ENCODE measurements around the gene PLXNA4. TPM values are rescaled to one million over a fixed set of nuclear protein-coding genes. Genes with fewer than 3 reads are reported as not detected.

PLXNA4 gene
- polyA plus RNA-seq, 1 donor (not counting 4 experiments of a cell fraction or from before 2014, with no cell fraction given), result 0.01 TPM

- H3K79me2 ChIP-seq (ENCODE audit: control insufficient read depth, insufficient read depth, low read length), result no peaks in the 10 kb centered on the region
- no peak overlapping the region for H2AFZ ChIP-seq (ENCODE audit: control insufficient read depth, low read length)
- TF ChIP-seq CTCF (optimal IDR thresholded peaks at IDR 0.05 in 1 of 3, IDR thresholded peaks at IDR 0.05 in 1 of 3, conservative IDR thresholded peaks at IDR 0.05 in 1 of 3; ENCODE audit: extremely low read depth in 1 of 3, insufficient read depth in 2 of 3, low read length in 3 of 3) (no peak), EZH2 (IDR thresholded peaks at IDR 0.05; ENCODE audit: low read length) (no peak)
- H4K20me1 ChIP-seq (ENCODE audit: control insufficient read depth, extremely low read depth, insufficient read depth, low read length), result no peaks in the 10 kb centered on the region
- dilution Hi-C loops (cut with MboI; ENCODE audit: extremely low pct_ligation_motif_present, low sequenced_read_pairs), result no loop called here
- H3K4me3 ChIP-seq (ENCODE audit: control insufficient read depth in 2 of 3, extremely low read depth in 1 of 3, insufficient read depth in 2 of 3, low read depth in 1 of 3, low read length in 3 of 3), result no peak overlapping the region
- no peaks in the 10 kb centered on the region for H3K9me3 ChIP-seq (ENCODE audit: control insufficient read depth, low read depth, low read length)
- peaks cover 6% of the 10 kb centered on the region for H3K4me1 ChIP-seq (ENCODE audit: control insufficient read depth, extremely low read depth, insufficient read depth, low read length)
- no peaks in the 10 kb centered on the region for H3K9me1 ChIP-seq (ENCODE audit: control insufficient read depth, extremely low read depth, insufficient read depth, low read length)
- no peaks in the 10 kb centered on the region for H3K36me3 ChIP-seq (ENCODE audit: control insufficient read depth in 2 of 2, extremely low read depth in 1 of 2, insufficient read depth in 2 of 2, low read length in 2 of 2)
- peaks cover 9% of the 10 kb centered on the region for H3K27me3 ChIP-seq (ENCODE audit: control insufficient read depth, extremely low read depth, insufficient read depth, low read length)
- DNase-seq (ENCODE audit: low read depth, low spot score) (no peak), FAIRE-seq (no peak)
- no peak overlapping the region for H3K4me2 ChIP-seq (ENCODE audit: control insufficient read depth, extremely low read depth, insufficient read depth, low read depth, low read length)
- H3K9ac ChIP-seq (ENCODE audit: control insufficient read depth, extremely low read depth, insufficient read depth, low read length), result no peak overlapping the region
- no peak overlapping the region for H3K27ac ChIP-seq (ENCODE audit: control insufficient read depth, insufficient read depth, low read length)
Measured at GRCh38 chr7:132218876-132219275, 357.4 kb downstream of the PLXNA4 start.

GRCh38 chr7:132216847-132217525, 359.3 kb downstream of the PLXNA4 start:
- Histone ChIP-seq H3K9me1 (ENCODE audit: control insufficient read depth, extremely low read depth, insufficient read depth, low read length) (no peaks in the 10 kb centered on the region), H4K20me1 (ENCODE audit: control insufficient read depth, extremely low read depth, insufficient read depth, low read length) (no peaks in the 10 kb centered on the region), H3K4me1 (ENCODE audit: control insufficient read depth, extremely low read depth, insufficient read depth, low read length) (peaks cover 6% of the 10 kb centered on the region), H3K79me2 (ENCODE audit: control insufficient read depth, insufficient read depth, low read length) (no peaks in the 10 kb centered on the region), H3K9ac (ENCODE audit: control insufficient read depth, extremely low read depth, insufficient read depth, low read length) (no peak overlapping the region), H3K9me3 (ENCODE audit: control insufficient read depth, low read depth, low read length) (no peaks in the 10 kb centered on the region), H3K4me3 (ENCODE audit: control insufficient read depth in 2 of 3, extremely low read depth in 1 of 3, insufficient read depth in 2 of 3, low read depth in 1 of 3, low read length in 3 of 3) (no peak overlapping the region), H2AFZ (ENCODE audit: control insufficient read depth, low read length) (no peak overlapping the region), H3K4me2 (ENCODE audit: control insufficient read depth, extremely low read depth, insufficient read depth, low read depth, low read length) (no peak overlapping the region), H3K36me3 (ENCODE audit: control insufficient read depth in 2 of 2, extremely low read depth in 1 of 2, insufficient read depth in 2 of 2, low read length in 2 of 2) (no peaks in the 10 kb centered on the region), H3K27ac (ENCODE audit: control insufficient read depth, insufficient read depth, low read length) (no peak overlapping the region), H3K27me3 (ENCODE audit: control insufficient read depth, extremely low read depth, insufficient read depth, low read length) (peaks cover 9% of the 10 kb centered on the region)
- TF ChIP-seq CTCF (optimal IDR thresholded peaks at IDR 0.05 in 1 of 3, IDR thresholded peaks at IDR 0.05 in 1 of 3, conservative IDR thresholded peaks at IDR 0.05 in 1 of 3; ENCODE audit: extremely low read depth in 1 of 3, insufficient read depth in 2 of 3, low read length in 3 of 3) (no peak), EZH2 (IDR thresholded peaks at IDR 0.05; ENCODE audit: low read length) (no peak)
- DNase-seq (ENCODE audit: low read depth, low spot score) (no peak), FAIRE-seq (no peak)
- dilution Hi-C loops (cut with MboI; ENCODE audit: extremely low pct_ligation_motif_present, low sequenced_read_pairs), result no loop called here

Measured in keratinocyte (primary cell).